GM13976 (cell line): ENCODE results near the gene CDKN2B-AS1.

Experiments used
- DNase-seq: peaks from one replicate; pipeline ENCODE4 v3.0.0; 2012; ENCODE audit warnings: low spot score
- CTCF ChIP-seq: IDR thresholded peaks from 2 replicates; pipeline ENCODE4 v1.5.1; 2012; ENCODE audit warnings: borderline replicate concordance, mild to moderate bottlenecking; ENCODE audit not compliant: insufficient read depth; ENCODE audit errors: extremely low read depth, missing control alignments, control extremely low read depth
- in situ Hi-C: fragments of 300-500 bp; cut with MboI; formaldehyde crosslinking; loops from one replicate; pipeline ENCODE4 v1.12.0; 2022; ENCODE audit warnings: low sequenced_read_pairs, mixed read lengths, inconsistent platforms; ENCODE audit not compliant: unreplicated experiment

CDKN2B-AS1 gene

GRCh38 chr9:22138956-22139660, 144.5 kb downstream of the CDKN2B-AS1 start:
- no peak for TF ChIP-seq CTCF
- DNase-seq, result no peak
- in situ Hi-C loops, result no loop called here

GRCh38 chr9:22141908-22142307, 147.3 kb downstream of the CDKN2B-AS1 start:
- TF ChIP-seq CTCF, result no peak
- DNase-seq, result no peak
- in situ Hi-C loops, result no loop called here

- in situ Hi-C loops, result no loop called here
- no peak for TF ChIP-seq CTCF
- no peak for DNase-seq
Measured at GRCh38 chr9:22142671-22143070, 148.1 kb downstream of the CDKN2B-AS1 start.

GRCh38 chr9:22143799-22144625, 149.4 kb downstream of the CDKN2B-AS1 start:
- DNase-seq, result no peak
- TF ChIP-seq CTCF, result no peak
- in situ Hi-C loops, result no loop called here

GRCh38 chr9:22146604-22147003, 152.0 kb downstream of the CDKN2B-AS1 start:
- no peak for TF ChIP-seq CTCF
- in situ Hi-C loops, result no loop called here
- no peak for DNase-seq

- in situ Hi-C loops, result no loop called here
- no peak for TF ChIP-seq CTCF
- no peak for DNase-seq
Measured at GRCh38 chr9:22147813-22148527, 153.4 kb downstream of the CDKN2B-AS1 start.
